ENCODE measurements around the gene USP26. TPM values are rescaled to one million over a fixed set of nuclear protein-coding genes. Genes with fewer than 3 reads are reported as not detected.

The USP26 gene
- polyA plus RNA-seq, 3 donors: not detected

DNA sequence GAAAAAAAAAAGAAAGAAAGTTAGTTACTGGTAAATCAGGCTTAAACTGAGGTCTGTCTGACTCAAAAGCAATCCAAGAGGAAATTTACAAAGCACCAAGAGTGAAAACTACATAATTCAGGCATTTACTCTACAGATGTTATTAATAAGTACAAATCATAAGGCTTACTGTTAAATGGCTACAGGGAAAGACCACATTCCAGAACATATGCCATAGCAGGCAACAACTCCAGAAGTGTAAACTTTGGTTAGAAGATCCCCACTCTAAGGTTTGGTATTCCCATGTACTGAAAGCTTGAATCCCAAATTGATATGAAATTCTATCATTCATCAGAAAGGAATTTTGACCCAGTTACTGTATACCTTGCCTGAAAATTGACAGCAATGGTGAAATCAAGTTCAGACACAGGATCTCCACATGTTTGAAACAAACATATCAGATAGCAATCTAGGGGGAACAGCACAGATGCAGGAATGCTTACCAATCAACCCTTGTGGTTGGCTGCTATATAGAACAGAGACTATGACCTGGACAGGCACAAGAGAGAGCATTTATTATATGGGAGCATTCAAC, 6.6 kb downstream of the USP26 start:
- no peak overlapping the region for H3K4me2 ChIP-seq (replicated peaks; ENCODE audit: extremely low read depth, low read length, poor library complexity, severe bottlenecking)

DNA sequence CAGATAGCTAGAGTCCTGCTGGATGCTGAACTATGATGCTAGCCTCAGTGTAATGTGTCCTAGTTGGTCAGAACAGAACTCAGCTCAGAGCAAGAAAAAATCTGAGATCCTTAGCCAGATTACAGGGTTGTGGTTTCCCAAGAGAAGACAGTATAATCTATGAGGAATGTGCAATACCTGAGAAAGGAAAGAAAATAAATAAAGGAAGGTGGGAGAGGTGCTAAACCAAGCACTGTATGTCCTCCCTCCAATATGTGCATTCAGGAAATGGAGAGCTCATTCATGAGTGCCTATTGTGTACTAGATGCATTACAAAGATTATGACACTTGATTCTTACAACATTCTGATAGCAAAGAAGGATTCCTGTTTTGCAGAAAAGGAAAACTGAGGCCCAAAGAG, 7.5 kb downstream of the USP26 start:
- Histone ChIP-seq H3K4me1 (ENCODE audit: control insufficient read depth in 1 of 2, insufficient read depth in 2 of 2, low read length in 2 of 2) (no peaks in the 10 kb centered on the region), H3K9ac (ENCODE audit: insufficient read depth, low read length, poor library complexity, severe bottlenecking) (no peak overlapping the region), H3K4me2 (replicated peaks; ENCODE audit: extremely low read depth, low read length, poor library complexity, severe bottlenecking) (no peak overlapping the region), H3K9me3 (replicated peaks in 1 of 2; ENCODE audit: control insufficient read depth in 1 of 2, insufficient read depth in 1 of 2, low read length in 2 of 2) (no peaks in the 10 kb centered on the region), H3K79me2 (ENCODE audit: insufficient read depth, low read length) (no peaks in the 10 kb centered on the region), H2AFZ (ENCODE audit: insufficient read depth, low read depth, low read length, poor library complexity, severe bottlenecking) (no peak overlapping the region), H3K36me3 (replicated peaks in 1 of 2; ENCODE audit: control insufficient read depth in 1 of 2, insufficient read depth in 2 of 2, low read length in 2 of 2) (no peaks in the 10 kb centered on the region), H3K27ac (ENCODE audit: low read depth in 1 of 2, low read length in 2 of 2) (no peak overlapping the region), H3K4me3 (replicated peaks in 1 of 3; ENCODE audit: low read depth in 2 of 3, low read length in 3 of 3) (no peak overlapping the region), H4K20me1 (ENCODE audit: insufficient read depth, low read length) (no peaks in the 10 kb centered on the region), H3K27me3 (ENCODE audit: control insufficient read depth in 2 of 2, insufficient read depth in 2 of 2, low read length in 2 of 2) (no peaks in the 10 kb centered on the region)
- intact Hi-C loops (cut with micrococcal nuclease): no loop called here
- Mint-ChIP-seq H3K36me3 (no peaks in the 10 kb centered on the region), H3K9me3 (peaks cover 0 to 2% (median 0%) of the 10 kb centered on the region in 7 donors), H3K27me3 (ENCODE audit: low read depth in 3 of 3) (peaks cover 0 to 4% (median 2%) of the 10 kb centered on the region in 3 donors), H3K4me1 (no peaks in the 10 kb centered on the region), H3K4me3 (no peak overlapping the region), H3K27ac (no peak overlapping the region)
- TF ChIP-seq, protein P1, sequence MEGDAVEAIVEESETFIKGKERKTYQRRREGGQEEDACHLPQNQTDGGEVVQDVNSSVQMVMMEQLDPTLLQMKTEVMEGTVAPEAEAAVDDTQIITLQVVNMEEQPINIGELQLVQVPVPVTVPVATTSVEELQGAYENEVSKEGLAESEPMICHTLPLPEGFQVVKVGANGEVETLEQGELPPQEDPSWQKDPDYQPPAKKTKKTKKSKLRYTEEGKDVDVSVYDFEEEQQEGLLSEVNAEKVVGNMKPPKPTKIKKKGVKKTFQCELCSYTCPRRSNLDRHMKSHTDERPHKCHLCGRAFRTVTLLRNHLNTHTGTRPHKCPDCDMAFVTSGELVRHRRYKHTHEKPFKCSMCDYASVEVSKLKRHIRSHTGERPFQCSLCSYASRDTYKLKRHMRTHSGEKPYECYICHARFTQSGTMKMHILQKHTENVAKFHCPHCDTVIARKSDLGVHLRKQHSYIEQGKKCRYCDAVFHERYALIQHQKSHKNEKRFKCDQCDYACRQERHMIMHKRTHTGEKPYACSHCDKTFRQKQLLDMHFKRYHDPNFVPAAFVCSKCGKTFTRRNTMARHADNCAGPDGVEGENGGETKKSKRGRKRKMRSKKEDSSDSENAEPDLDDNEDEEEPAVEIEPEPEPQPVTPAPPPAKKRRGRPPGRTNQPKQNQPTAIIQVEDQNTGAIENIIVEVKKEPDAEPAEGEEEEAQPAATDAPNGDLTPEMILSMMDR (IDR thresholded peaks at IDR 0.05): no peak
- DNase-seq: no peak

More for the DNA sequence above, 6.6 kb downstream of the USP26 start:
- TF ChIP-seq, protein P1 (IDR thresholded peaks at IDR 0.05): no peak
- Mint-ChIP-seq H3K27ac (no peak overlapping the region), H3K4me3 (no peak overlapping the region), H3K9me3 (peaks cover 0 to 2% (median 0%) of the 10 kb centered on the region in 7 donors), H3K27me3 (ENCODE audit: low read depth in 3 of 3) (peaks cover 0 to 4% (median 2%) of the 10 kb centered on the region in 3 donors), H3K36me3 (no peaks in the 10 kb centered on the region), H3K4me1 (no peaks in the 10 kb centered on the region)
- Histone ChIP-seq H3K4me1 (ENCODE audit: control insufficient read depth in 1 of 2, insufficient read depth in 2 of 2, low read length in 2 of 2) (no peaks in the 10 kb centered on the region), H3K9me3 (replicated peaks in 1 of 2; ENCODE audit: control insufficient read depth in 1 of 2, insufficient read depth in 1 of 2, low read length in 2 of 2) (no peaks in the 10 kb centered on the region), H3K27ac (ENCODE audit: low read depth in 1 of 2, low read length in 2 of 2) (no peak overlapping the region), H3K79me2 (ENCODE audit: insufficient read depth, low read length) (no peaks in the 10 kb centered on the region), H4K20me1 (ENCODE audit: insufficient read depth, low read length) (no peaks in the 10 kb centered on the region), H3K9ac (ENCODE audit: insufficient read depth, low read length, poor library complexity, severe bottlenecking) (no peak overlapping the region), H3K27me3 (ENCODE audit: control insufficient read depth in 2 of 2, insufficient read depth in 2 of 2, low read length in 2 of 2) (no peaks in the 10 kb centered on the region), H3K36me3 (replicated peaks in 1 of 2; ENCODE audit: control insufficient read depth in 1 of 2, insufficient read depth in 2 of 2, low read length in 2 of 2) (no peaks in the 10 kb centered on the region), H3K4me3 (replicated peaks in 1 of 3; ENCODE audit: low read depth in 2 of 3, low read length in 3 of 3) (no peak overlapping the region), H2AFZ (ENCODE audit: insufficient read depth, low read depth, low read length, poor library complexity, severe bottlenecking) (no peak overlapping the region)
- intact Hi-C loops (cut with micrococcal nuclease): no loop called here
- no peak for DNase-seq
